ENCODE results near the gene HNRNPH1.
"Not testable (repeated sequence)": the region's sequence is repeated elsewhere in the genome, so short reads cannot be mapped to it uniquely, and the experiment has no call there.

Gene HNRNPH1, protein sequence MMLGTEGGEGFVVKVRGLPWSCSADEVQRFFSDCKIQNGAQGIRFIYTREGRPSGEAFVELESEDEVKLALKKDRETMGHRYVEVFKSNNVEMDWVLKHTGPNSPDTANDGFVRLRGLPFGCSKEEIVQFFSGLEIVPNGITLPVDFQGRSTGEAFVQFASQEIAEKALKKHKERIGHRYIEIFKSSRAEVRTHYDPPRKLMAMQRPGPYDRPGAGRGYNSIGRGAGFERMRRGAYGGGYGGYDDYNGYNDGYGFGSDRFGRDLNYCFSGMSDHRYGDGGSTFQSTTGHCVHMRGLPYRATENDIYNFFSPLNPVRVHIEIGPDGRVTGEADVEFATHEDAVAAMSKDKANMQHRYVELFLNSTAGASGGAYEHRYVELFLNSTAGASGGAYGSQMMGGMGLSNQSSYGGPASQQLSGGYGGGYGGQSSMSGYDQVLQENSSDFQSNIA

GRCh38 chr5:179623003-179623905 lies at the start of gene HNRNPH1:
Gene HNRNPH1, minus strand, starts transcription at chr5:179623671. Its CDS starts 538 bp downstream, at chr5:179623133.
- DNase-seq (ENCODE audit: low read depth): peak; percentile 97

- DNase-seq (ENCODE audit: low read depth): no peak
These were observed 44.9 kb upstream of the HNRNPH1 start for GRCh38 chr5:179668391-179668790.

DNA sequence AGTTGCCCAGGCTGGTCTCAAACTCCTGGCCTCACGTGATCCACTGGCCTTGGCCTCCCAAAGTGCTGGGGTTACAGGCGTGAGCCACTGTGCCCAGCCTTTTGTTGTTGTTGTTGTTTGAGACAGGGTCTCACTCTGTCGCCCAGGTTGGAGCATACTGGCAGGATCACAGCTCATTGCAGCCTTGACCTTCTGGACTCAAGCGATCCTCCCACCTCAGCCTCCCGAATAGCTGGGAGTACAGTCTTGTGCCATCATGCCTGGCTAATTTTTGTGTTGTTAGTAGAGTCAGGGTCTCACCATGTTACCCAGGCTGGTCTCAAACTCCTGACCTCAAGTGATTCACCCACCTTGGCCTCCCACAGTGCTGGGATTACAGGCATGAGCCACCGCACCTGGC lies 38.2 kb upstream of the HNRNPH1 start:
- not testable (repeated sequence) for DNase-seq (ENCODE audit: low read depth)

- DNase-seq (ENCODE audit: low read depth): not testable (repeated sequence)
These were observed 34.8 kb upstream of the HNRNPH1 start for GRCh38 chr5:179658179-179658856.

DNA sequence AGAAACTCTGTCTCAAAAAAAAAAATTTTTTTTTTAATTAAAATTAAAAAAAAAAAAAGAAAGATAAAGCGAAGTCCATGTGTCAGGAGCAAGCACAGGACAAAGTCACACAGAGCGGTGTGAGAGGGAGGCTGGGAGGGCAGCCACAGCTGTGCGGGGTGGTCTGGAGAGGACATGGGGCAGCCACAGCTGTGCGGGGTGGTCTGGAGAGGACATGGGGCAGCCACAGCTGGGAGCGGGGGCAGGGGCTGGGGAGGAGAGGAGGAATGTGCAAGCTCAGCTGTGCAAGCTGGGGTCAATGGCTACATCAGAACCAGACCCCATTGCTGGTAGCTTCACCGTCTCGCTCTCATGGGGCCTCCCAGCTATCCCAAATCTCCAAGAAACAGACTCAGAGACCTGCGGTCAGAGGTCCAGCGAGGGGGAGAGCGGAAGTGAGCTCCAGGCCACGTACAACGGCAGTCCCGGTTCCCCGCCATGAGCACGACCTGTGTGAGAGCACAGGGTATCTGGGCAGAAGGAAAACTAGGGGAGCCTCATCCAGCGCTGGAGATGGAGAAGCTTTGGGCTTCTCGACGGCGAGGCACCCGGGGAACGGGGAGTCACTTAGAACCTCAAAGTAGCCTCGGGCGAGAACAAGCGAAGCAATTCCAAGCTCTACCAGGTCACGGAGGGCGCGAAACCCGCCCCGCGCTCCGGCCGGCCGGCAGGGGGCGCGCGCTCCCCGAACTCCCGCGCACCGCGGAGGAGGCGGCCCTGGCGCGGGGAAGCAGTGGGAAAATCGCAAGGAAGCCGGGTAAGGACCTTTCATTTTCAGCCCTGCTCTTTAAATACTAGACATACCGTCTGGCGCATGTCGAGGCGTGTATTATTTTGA lies 34.1 kb upstream of the HNRNPH1 start:
- DNase-seq (ENCODE audit: low read depth): not testable (repeated sequence)

- not testable (repeated sequence) for DNase-seq (ENCODE audit: low read depth)
These were observed 29.7 kb upstream of the HNRNPH1 start for GRCh38 chr5:179653135-179653534.

GRCh38 chr5:179650245-179650644 lies 26.8 kb upstream of the HNRNPH1 start:
- DNase-seq (ENCODE audit: low read depth): not testable (repeated sequence)

- not testable (repeated sequence) for DNase-seq (ENCODE audit: low read depth)
These were observed 25.8 kb upstream of the HNRNPH1 start for GRCh38 chr5:179649166-179649703.

DNA sequence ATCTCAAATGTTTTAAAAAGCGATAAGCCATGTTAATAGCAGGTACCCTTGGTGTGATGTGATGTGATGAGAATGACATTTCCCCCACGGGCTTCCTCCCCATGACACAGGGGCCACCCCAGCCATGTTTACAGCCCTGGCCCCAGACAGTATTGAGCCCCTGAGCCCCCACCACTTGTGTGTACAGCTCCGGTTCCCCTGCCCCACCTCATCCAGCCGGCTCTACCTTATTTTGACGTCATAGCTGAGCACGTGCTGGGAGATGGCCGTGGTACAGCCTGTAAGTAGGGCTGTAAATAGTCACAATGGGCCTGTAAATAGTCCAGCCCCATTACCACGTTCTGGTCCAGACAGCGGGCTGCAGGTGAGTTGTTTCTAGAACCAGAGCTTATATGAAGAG lies 24.9 kb upstream of the HNRNPH1 start:
- no peak for DNase-seq (ENCODE audit: low read depth)

DNA sequence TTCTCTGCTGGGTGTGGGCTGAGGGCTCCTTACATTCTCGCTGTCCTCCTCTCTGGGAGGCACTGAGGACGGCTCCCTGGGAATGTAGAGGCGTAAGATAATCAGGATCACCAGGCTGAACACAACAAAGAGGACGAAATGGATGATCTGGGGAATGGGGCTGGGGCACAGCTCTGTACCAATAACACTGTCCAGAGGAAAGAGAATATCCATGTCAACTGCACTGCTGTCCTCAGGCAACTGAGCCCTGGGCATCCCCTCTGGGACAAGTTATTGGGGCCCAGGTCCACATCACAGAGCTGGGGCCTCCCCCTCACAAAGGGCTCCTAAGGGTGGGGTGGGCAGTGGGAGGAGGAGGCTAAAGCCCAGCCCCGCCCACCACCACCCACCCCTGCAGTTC lies 21.3 kb upstream of the HNRNPH1 start:
- not testable (repeated sequence) for DNase-seq (ENCODE audit: low read depth)

GRCh38 chr5:179643141-179643920 lies 19.9 kb upstream of the HNRNPH1 start:
- not testable (repeated sequence) for DNase-seq (ENCODE audit: low read depth)

- not testable (repeated sequence) for DNase-seq (ENCODE audit: low read depth)
These were observed 19.2 kb upstream of the HNRNPH1 start for GRCh38 chr5:179642626-179643025.

DNA sequence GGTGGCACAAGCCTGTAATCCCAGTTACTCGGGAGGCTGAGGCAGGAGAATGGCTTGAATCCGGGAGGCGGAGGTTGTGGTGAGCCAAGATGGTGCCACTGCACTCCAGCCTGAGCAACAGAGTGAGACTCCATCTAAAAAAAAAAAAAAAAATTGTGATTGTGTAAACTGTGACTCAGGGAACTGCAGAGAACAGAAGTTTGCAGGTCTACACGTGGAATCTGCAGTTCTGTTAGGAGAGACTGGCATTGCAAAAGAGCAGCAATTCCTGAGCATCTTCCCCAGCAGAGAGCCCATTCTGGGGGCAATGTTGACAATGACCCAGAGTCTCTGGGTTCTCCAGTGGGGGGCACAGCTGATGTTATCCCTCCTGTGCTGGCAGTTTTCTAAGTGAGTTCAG lies 18.3 kb upstream of the HNRNPH1 start:
- DNase-seq (ENCODE audit: low read depth): not testable (repeated sequence)

- DNase-seq (ENCODE audit: low read depth): not testable (repeated sequence)
These were observed 15.8 kb upstream of the HNRNPH1 start for GRCh38 chr5:179639296-179639695.

GRCh38 chr5:179634370-179635172 lies 11.1 kb upstream of the HNRNPH1 start:
- DNase-seq (ENCODE audit: low read depth): not testable (repeated sequence)

DNA sequence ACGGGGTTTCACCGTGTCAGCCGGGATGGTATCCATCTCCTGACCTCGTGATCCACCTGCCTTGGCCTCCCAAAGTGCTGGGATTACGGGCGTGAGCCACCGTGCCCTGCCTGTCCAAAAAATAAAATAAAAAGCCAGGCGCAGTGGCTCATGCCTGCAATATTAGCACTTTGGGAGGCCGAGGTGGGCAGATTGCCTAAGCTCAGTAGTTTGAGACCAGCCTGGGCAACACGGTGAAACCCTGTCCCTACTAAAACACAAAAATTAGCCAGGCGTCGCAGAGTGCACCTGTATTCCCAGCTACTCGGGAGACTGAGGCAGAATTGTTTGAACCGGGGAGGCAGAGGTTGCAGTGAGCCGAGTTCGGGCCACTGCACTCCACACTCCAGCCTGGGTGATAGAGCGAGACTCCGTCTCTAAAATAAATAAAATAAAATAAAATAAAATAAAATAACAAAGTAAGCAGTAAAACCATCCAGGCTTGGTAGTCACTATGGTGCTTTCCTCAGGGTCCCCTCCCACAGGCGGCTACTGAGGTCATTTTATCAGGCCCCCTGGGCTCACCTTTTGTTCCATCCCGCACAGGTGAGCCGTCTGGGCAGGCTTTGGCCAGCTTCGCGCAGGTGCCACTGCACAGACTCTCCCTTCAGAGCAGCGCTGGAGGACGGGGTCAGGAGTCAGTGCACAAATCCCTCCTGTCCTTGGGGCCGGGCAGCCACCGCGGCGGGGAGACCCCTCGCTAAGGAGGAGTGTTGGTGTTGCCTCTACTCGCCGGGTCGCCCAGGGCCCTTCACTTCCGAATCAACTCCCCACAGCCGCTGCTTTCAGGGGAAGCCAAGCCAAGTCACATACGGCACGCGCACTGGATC lies 10.3 kb upstream of the HNRNPH1 start:
- not testable (repeated sequence) for DNase-seq (ENCODE audit: low read depth)

GRCh38 chr5:179624841-179625271 lies 1.4 kb upstream of the HNRNPH1 start:
- no peak for DNase-seq (ENCODE audit: low read depth)
